Epithelial cell of prostate (primary cell): ENCODE results near the gene INSIG2.
A peak's percentile ranks its signal among the peaks of the same experiment; 100 is the strongest.

Source experiments
- DNase-seq: peaks from one replicate; pipeline ENCODE4 v3.0.0-alpha.2; 2011; ENCODE audit warnings: low read depth, low spot score
- H3K27ac ChIP-seq: fragments of 450-650 bp; 2 replicates; pipeline ENCODE4 v1.5.1; 2017; ENCODE audit warnings: mild to moderate bottlenecking

Gene INSIG2

GRCh38 chr2:118095610-118096009 lies 7.3 kb downstream of the INSIG2 start:
- H3K27ac ChIP-seq, result no peak overlapping the region
- no peak for DNase-seq

- DNase-seq, result no peak
Observed at GRCh38 chr2:118097657-118098056, 9.4 kb downstream of the INSIG2 start.

GRCh38 chr2:118098307-118099030 lies 10.2 kb downstream of the INSIG2 start:
- peak overlapping the region; percentile 17 for H3K27ac ChIP-seq
- DNase-seq, result no peak

More at GRCh38 chr2:118097657-118098056, 9.4 kb downstream of the INSIG2 start:
- H3K27ac ChIP-seq, result peak overlapping the region; percentile 17

GRCh38 chr2:118102433-118103082 lies 14.3 kb downstream of the INSIG2 start:
- DNase-seq, result no peak
- H3K27ac ChIP-seq, result peak overlapping the region; percentile 80

GRCh38 chr2:118103951-118104940 lies 16.0 kb downstream of the INSIG2 start:
- no peak for DNase-seq
- peak overlapping the region; percentile 80 for H3K27ac ChIP-seq

- DNase-seq, result no peak
Observed at GRCh38 chr2:118105497-118105896, 17.2 kb downstream of the INSIG2 start.

GRCh38 chr2:118106926-118107325 lies 18.7 kb downstream of the INSIG2 start:
- no peak for DNase-seq
- no peak overlapping the region for H3K27ac ChIP-seq

More at GRCh38 chr2:118105497-118105896, 17.2 kb downstream of the INSIG2 start:
- H3K27ac ChIP-seq, result no peak overlapping the region

- no peak for DNase-seq
- H3K27ac ChIP-seq, result no peak overlapping the region
Observed at GRCh38 chr2:118110310-118110709, 22.0 kb downstream of the INSIG2 start.

- DNase-seq, result no peak
- H3K27ac ChIP-seq, result peak overlapping the region; percentile 97
Observed at GRCh38 chr2:118110991-118111390, 22.7 kb downstream of the INSIG2 start.

GRCh38 chr2:118112771-118113334 lies 24.6 kb downstream of the INSIG2 start:
- DNase-seq, result peak; percentile 85
- peak overlapping the region; percentile 97 for H3K27ac ChIP-seq

- peak overlapping the region; percentile 97 for H3K27ac ChIP-seq
- no peak for DNase-seq
Observed at GRCh38 chr2:118114863-118115262, 26.6 kb downstream of the INSIG2 start.

- H3K27ac ChIP-seq, result peak overlapping the region; percentile 97
- no peak for DNase-seq
Observed at GRCh38 chr2:118115761-118116160, 27.5 kb downstream of the INSIG2 start.

GRCh38 chr2:118118479-118118878 lies 30.2 kb downstream of the INSIG2 start:
- DNase-seq, result no peak
- H3K27ac ChIP-seq, result peak overlapping the region; percentile 60

GRCh38 chr2:118119158-118119727 lies 31.0 kb downstream of the INSIG2 start:
- DNase-seq, result no peak
- peak overlapping the region; percentile 60 for H3K27ac ChIP-seq

- H3K27ac ChIP-seq, result no peak overlapping the region
- no peak for DNase-seq
Observed at GRCh38 chr2:118119761-118120400, 31.6 kb downstream of the INSIG2 start.

GRCh38 chr2:118120401-118120780 lies 32.1 kb downstream of the INSIG2 start:
- H3K27ac ChIP-seq, result no peak overlapping the region
- DNase-seq, result no peak

GRCh38 chr2:118121101-118121500 lies 32.8 kb downstream of the INSIG2 start:
- no peak for DNase-seq
- H3K27ac ChIP-seq, result peak overlapping the region; percentile 99

- peak overlapping the region; percentile 99 for H3K27ac ChIP-seq
- DNase-seq, result no peak
Observed at GRCh38 chr2:118121986-118122524, 33.8 kb downstream of the INSIG2 start.
